ENCODE measurements around the gene NKRF.

NKRF gene

DNA sequence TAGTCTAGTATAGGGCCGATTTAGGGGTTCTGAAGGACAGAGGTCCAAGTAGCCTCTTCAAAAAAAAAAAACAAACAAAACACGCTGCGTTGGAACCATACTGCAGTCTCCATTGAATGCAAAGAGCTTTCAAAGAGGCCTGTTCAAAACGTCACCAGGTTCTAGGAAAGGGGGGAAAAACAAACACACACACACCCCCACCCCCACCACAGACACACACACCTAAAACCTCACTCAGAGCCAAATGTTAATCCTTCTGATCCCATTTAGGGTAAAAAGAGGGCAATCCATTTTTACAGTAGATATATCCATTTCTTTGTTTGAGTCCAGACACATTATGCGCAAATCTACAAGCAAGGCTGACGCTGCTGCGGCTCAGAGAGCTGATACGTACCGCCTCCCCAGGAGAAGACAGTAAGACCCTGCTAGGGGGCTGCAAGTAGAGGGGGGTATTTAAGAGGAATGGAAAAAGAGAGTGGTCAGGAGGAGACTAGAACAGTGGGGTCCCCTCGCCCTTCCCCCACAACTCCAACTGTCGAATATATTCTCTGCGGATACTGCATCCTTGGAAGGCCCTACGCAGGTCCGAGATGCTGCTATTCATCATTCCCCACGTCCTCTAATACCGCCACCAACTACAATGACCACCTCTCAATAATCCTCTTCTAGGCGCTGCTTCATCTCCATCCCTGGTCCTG, 1.3 kb downstream of the NKRF start:
- H3K4me3 ChIP-seq (ENCODE audit: severe bottlenecking): peak overlapping the region; percentile 68
- DNase-seq (ENCODE audit: low spot score) (no peak), ATAC-seq (ENCODE audit: low read depth) (no peak)
- no peaks in the 10 kb centered on the region for H3K9me3 ChIP-seq (ENCODE audit: severe bottlenecking)
- peak overlapping the region; percentile 51 for H3K27ac ChIP-seq (ENCODE audit: poor library complexity, severe bottlenecking)
- H3K4me1 ChIP-seq (ENCODE audit: insufficient read depth, poor library complexity, severe bottlenecking): peaks cover 5% of the 10 kb centered on the region
- TF ChIP-seq, protein P1, sequence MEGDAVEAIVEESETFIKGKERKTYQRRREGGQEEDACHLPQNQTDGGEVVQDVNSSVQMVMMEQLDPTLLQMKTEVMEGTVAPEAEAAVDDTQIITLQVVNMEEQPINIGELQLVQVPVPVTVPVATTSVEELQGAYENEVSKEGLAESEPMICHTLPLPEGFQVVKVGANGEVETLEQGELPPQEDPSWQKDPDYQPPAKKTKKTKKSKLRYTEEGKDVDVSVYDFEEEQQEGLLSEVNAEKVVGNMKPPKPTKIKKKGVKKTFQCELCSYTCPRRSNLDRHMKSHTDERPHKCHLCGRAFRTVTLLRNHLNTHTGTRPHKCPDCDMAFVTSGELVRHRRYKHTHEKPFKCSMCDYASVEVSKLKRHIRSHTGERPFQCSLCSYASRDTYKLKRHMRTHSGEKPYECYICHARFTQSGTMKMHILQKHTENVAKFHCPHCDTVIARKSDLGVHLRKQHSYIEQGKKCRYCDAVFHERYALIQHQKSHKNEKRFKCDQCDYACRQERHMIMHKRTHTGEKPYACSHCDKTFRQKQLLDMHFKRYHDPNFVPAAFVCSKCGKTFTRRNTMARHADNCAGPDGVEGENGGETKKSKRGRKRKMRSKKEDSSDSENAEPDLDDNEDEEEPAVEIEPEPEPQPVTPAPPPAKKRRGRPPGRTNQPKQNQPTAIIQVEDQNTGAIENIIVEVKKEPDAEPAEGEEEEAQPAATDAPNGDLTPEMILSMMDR (IDR thresholded peaks at IDR 0.05; ENCODE audit: poor library complexity, severe bottlenecking): no peak
- H3K36me3 ChIP-seq (ENCODE audit: low read depth): no peaks in the 10 kb centered on the region
- H3K27me3 ChIP-seq (ENCODE audit: insufficient read depth, poor library complexity, severe bottlenecking): no peaks in the 10 kb centered on the region

GRCh38 chrX:119602701-119603255, 3.4 kb downstream of the NKRF start:
- Histone ChIP-seq H3K36me3 (ENCODE audit: low read depth) (no peaks in the 10 kb centered on the region), H3K4me3 (ENCODE audit: severe bottlenecking) (no peak overlapping the region), H3K27me3 (ENCODE audit: insufficient read depth, poor library complexity, severe bottlenecking) (no peaks in the 10 kb centered on the region), H3K4me1 (ENCODE audit: insufficient read depth, poor library complexity, severe bottlenecking) (peaks cover 5% of the 10 kb centered on the region), H3K9me3 (ENCODE audit: severe bottlenecking) (no peaks in the 10 kb centered on the region), H3K27ac (ENCODE audit: poor library complexity, severe bottlenecking) (no peak overlapping the region)
- DNase-seq (ENCODE audit: low spot score) (no peak), ATAC-seq (ENCODE audit: low read depth) (no peak)
- TF ChIP-seq, protein P1 (IDR thresholded peaks at IDR 0.05; ENCODE audit: poor library complexity, severe bottlenecking): no peak

- Histone ChIP-seq H3K9me3 (ENCODE audit: severe bottlenecking) (no peaks in the 10 kb centered on the region), H3K4me3 (ENCODE audit: severe bottlenecking) (no peak overlapping the region), H3K27me3 (ENCODE audit: insufficient read depth, poor library complexity, severe bottlenecking) (no peaks in the 10 kb centered on the region), H3K4me1 (ENCODE audit: insufficient read depth, poor library complexity, severe bottlenecking) (no peaks in the 10 kb centered on the region), H3K36me3 (ENCODE audit: low read depth) (peaks cover 35% of the 10 kb centered on the region), H3K27ac (ENCODE audit: poor library complexity, severe bottlenecking) (no peak overlapping the region)
- DNase-seq (ENCODE audit: low spot score) (no peak), ATAC-seq (ENCODE audit: low read depth) (no peak)
- TF ChIP-seq, protein P1 (IDR thresholded peaks at IDR 0.05; ENCODE audit: poor library complexity, severe bottlenecking): no peak
Observed at GRCh38 chrX:119589810-119590209, 16.4 kb downstream of the NKRF start.

- Histone ChIP-seq H3K4me1 (ENCODE audit: insufficient read depth, poor library complexity, severe bottlenecking) (no peaks in the 10 kb centered on the region), H3K27ac (ENCODE audit: poor library complexity, severe bottlenecking) (no peak overlapping the region), H3K27me3 (ENCODE audit: insufficient read depth, poor library complexity, severe bottlenecking) (no peaks in the 10 kb centered on the region), H3K4me3 (ENCODE audit: severe bottlenecking) (no peak overlapping the region), H3K9me3 (ENCODE audit: severe bottlenecking) (no peaks in the 10 kb centered on the region), H3K36me3 (ENCODE audit: low read depth) (peaks cover 3% of the 10 kb centered on the region)
- ATAC-seq (ENCODE audit: low read depth) (no peak), DNase-seq (ENCODE audit: low spot score) (no peak)
- TF ChIP-seq, protein P1 (IDR thresholded peaks at IDR 0.05; ENCODE audit: poor library complexity, severe bottlenecking): no peak
Observed at GRCh38 chrX:119583431-119584059, 22.7 kb downstream of the NKRF start.
